WTC11 (cell line): ENCODE results near the gene BOD1. TPM values are rescaled to one million over a fixed set of nuclear protein-coding genes. Genes with fewer than 3 reads are reported as not detected.

ENCODE experiments used
- ATAC-seq: fragments of 200-7000 bp; cut with Tn5 transposase; 2 replicates; pipeline ENCODE4 v1.10.0; 2021; ENCODE audit warnings: mild to moderate bottlenecking, moderate library complexity
- CTCF ChIA-PET: fragments of 300-600 bp; sonication (Branson Sonifier 250); formaldehyde crosslinking; loops from one replicate; lab custom pipeline; 2021; ENCODE audit warnings: antibody characterized with exemption; lab: Charles Lee
- POLR2A ChIA-PET: fragments of 350-600 bp; sonication (Branson Sonifier 250); formaldehyde crosslinking; loops from one replicate; lab custom pipeline; 2021; ENCODE audit warnings: antibody characterized with exemption; lab: Charles Lee
- DNase-seq: peaks from one replicate; pipeline ENCODE4 v3.0.0; 2021; ENCODE audit warnings: low spot score
- H3K27ac Mint-ChIP-seq: 2 replicates; pipeline ENCODE4 v1.8.0; 2021; ENCODE audit warnings: mixed read lengths
- H3K27me3 Mint-ChIP-seq: 2 replicates; pipeline ENCODE4 v1.8.0; 2021; ENCODE audit warnings: low read depth, mild to moderate bottlenecking, moderate library complexity, mixed read lengths
- H3K36me3 Mint-ChIP-seq: 2 replicates; pipeline ENCODE4 v1.8.0; 2021; ENCODE audit warnings: mixed read lengths
- H3K4me1 Mint-ChIP-seq: 2 replicates; pipeline ENCODE4 v1.8.0; 2022; ENCODE audit warnings: mixed read lengths
- H3K4me3 Mint-ChIP-seq: 2 replicates; pipeline ENCODE4 v1.8.0; 2021; ENCODE audit warnings: mild to moderate bottlenecking, moderate library complexity, mixed read lengths
- H3K9me3 Mint-ChIP-seq: 2 replicates; pipeline ENCODE4 v1.8.0; 2021; ENCODE audit warnings: mixed read lengths
- CREB1 ChIP-seq: sonication (generic); formaldehyde crosslinking; IDR thresholded peaks from 2 replicates; pipeline ENCODE4 v1.8.0; 2023; ENCODE audit warnings: mild to moderate bottlenecking, missing genetic modification reagents
- GTF2I ChIP-seq: fragments of 250-450 bp; sonication (Bioruptor Pico); conservative IDR thresholded peaks from 2 replicates; pipeline ENCODE4 v1.4.0; 2021; ENCODE audit warnings: mild to moderate bottlenecking
- SMAD3 ChIP-seq: sonication (generic); formaldehyde crosslinking; IDR thresholded peaks from 2 replicates; pipeline ENCODE4 v1.8.0; 2022; ENCODE audit warnings: missing genetic modification reagents, mild to moderate bottlenecking, borderline replicate concordance
- SP1 ChIP-seq: sonication (generic); formaldehyde crosslinking; conservative IDR thresholded peaks from 2 replicates; pipeline ENCODE4 v1.8.1; 2022; ENCODE audit warnings: missing genetic modification reagents
- TEAD1 ChIP-seq: sonication (generic); formaldehyde crosslinking; IDR thresholded peaks from 2 replicates; pipeline ENCODE4 v1.8.0; 2022; ENCODE audit warnings: mild to moderate bottlenecking, missing genetic modification reagents
- TEAD4 ChIP-seq: sonication (generic); formaldehyde crosslinking; IDR thresholded peaks from 2 replicates; pipeline ENCODE4 v1.8.0; 2022; ENCODE audit warnings: mild to moderate bottlenecking, missing genetic modification reagents
- ZNF263 ChIP-seq: sonication (generic); formaldehyde crosslinking; IDR thresholded peaks from 2 replicates; pipeline ENCODE4 v1.8.1; 2022; ENCODE audit warnings: low read depth, mild to moderate bottlenecking, moderate library complexity, missing genetic modification reagents
- ZNF396 ChIP-seq: fragments of 250-450 bp; sonication (Bioruptor Pico); IDR thresholded peaks from 2 replicates; pipeline ENCODE4 v1.8.0; 2021; ENCODE audit warnings: mild to moderate bottlenecking, moderate library complexity, borderline replicate concordance
- total RNA-seq: library from RNA; stranded (reverse); gene quantifications from 3 replicates; pipeline ENCODE4 v1.2.3, GENCODE V29; 2021
- TF ChIP-seq, protein P1 (sequence below): sonication (generic); formaldehyde crosslinking; conservative IDR thresholded peaks from 2 replicates; pipeline ENCODE4 v1.8.1; 2023; ENCODE audit warnings: mild to moderate bottlenecking, low read depth, missing genetic modification reagents, moderate library complexity
- TF ChIP-seq, protein P2 (sequence below): sonication (generic); formaldehyde crosslinking; IDR thresholded peaks from 2 replicates; pipeline ENCODE4 v1.8.1; 2023; ENCODE audit warnings: mild to moderate bottlenecking, missing genetic modification reagents
- TF ChIP-seq, protein P3 (sequence below): sonication (generic); formaldehyde crosslinking; IDR thresholded peaks from 2 replicates; pipeline ENCODE4 v1.8.1; 2023; ENCODE audit warnings: mild to moderate bottlenecking, missing genetic modification reagents
- TF ChIP-seq, protein P4 (sequence below): sonication (generic); formaldehyde crosslinking; IDR thresholded peaks from 2 replicates; pipeline ENCODE4 v1.8.0; 2022; ENCODE audit warnings: missing genetic modification reagents
- TF ChIP-seq, protein P5 (sequence below): sonication (generic); formaldehyde crosslinking; IDR thresholded peaks from 2 replicates; pipeline ENCODE4 v1.8.0; 2022; ENCODE audit warnings: mild to moderate bottlenecking, missing genetic modification reagents
- TF ChIP-seq, protein P6 (sequence below): sonication (generic); formaldehyde crosslinking; IDR thresholded peaks from 2 replicates; pipeline ENCODE4 v1.8.0; 2022; ENCODE audit warnings: mild to moderate bottlenecking, missing genetic modification reagents
- TF ChIP-seq, protein P7 (sequence below): fragments of 200-600 bp; IDR thresholded peaks from 2 replicates; pipeline ENCODE4 v1.8.0; 2022; ENCODE audit warnings: antibody characterized with exemption
- TF ChIP-seq, protein P8 (sequence below): sonication (generic); formaldehyde crosslinking; IDR thresholded peaks from 2 replicates; pipeline ENCODE4 v1.8.1; 2022; ENCODE audit warnings: mild to moderate bottlenecking, missing genetic modification reagents, moderate library complexity, borderline replicate concordance

Gene BOD1
- total RNA-seq, 1 experiment from 2014 or later, result 120 TPM

DNA sequence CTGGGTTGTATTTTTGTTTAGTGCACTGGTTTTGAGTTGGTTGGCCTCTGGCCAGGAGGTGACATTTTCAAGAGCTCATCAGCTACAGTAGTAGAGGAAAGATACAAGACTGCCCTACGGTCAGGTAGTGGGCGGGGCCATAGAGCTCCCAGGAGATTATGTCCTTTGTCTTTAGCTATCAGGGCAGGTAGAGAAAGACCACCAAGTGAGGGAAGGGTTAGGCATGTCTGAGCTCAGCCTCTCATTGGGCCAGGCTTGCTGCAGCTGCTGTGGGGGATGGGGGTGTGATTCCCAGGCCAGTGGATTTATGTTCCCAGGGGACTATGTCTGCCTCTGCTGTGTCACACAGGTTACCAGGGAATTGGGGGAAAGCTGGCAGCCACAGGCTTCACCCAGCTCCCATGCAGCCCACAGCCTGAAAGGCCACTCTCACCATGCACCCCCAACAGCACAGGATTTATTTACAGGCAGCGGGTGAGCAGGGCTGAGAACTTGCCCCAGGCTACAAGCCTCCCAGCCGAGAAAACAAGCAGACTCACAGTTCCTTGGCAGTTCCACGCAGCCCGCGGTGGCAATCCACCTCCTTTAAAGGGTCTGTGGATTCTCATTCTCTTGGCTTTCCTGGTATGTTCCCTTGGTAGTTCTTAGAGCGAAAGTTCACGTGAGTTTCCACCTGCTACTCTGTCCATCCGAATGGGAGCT lies 37.5 kb upstream of the BOD1 start:
- no peak overlapping the region for H3K27ac Mint-ChIP-seq
- POLR2A ChIA-PET, result no interaction called here
- ATAC-seq (peak; percentile 53), DNase-seq (no peak)
- peaks cover 6% of the 10 kb centered on the region for H3K27me3 Mint-ChIP-seq
- no peak for TF ChIP-seq ZNF263 (CRISPR knock-in tag)
- no peak for TF ChIP-seq SMAD3
- TF ChIP-seq, protein P1, sequence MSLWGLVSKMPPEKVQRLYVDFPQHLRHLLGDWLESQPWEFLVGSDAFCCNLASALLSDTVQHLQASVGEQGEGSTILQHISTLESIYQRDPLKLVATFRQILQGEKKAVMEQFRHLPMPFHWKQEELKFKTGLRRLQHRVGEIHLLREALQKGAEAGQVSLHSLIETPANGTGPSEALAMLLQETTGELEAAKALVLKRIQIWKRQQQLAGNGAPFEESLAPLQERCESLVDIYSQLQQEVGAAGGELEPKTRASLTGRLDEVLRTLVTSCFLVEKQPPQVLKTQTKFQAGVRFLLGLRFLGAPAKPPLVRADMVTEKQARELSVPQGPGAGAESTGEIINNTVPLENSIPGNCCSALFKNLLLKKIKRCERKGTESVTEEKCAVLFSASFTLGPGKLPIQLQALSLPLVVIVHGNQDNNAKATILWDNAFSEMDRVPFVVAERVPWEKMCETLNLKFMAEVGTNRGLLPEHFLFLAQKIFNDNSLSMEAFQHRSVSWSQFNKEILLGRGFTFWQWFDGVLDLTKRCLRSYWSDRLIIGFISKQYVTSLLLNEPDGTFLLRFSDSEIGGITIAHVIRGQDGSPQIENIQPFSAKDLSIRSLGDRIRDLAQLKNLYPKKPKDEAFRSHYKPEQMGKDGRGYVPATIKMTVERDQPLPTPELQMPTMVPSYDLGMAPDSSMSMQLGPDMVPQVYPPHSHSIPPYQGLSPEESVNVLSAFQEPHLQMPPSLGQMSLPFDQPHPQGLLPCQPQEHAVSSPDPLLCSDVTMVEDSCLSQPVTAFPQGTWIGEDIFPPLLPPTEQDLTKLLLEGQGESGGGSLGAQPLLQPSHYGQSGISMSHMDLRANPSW, result no peak
- TF ChIP-seq, protein P2, sequence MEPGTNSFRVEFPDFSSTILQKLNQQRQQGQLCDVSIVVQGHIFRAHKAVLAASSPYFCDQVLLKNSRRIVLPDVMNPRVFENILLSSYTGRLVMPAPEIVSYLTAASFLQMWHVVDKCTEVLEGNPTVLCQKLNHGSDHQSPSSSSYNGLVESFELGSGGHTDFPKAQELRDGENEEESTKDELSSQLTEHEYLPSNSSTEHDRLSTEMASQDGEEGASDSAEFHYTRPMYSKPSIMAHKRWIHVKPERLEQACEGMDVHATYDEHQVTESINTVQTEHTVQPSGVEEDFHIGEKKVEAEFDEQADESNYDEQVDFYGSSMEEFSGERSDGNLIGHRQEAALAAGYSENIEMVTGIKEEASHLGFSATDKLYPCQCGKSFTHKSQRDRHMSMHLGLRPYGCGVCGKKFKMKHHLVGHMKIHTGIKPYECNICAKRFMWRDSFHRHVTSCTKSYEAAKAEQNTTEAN (CRISPR knock-in tag), result no peak
- no peak for TF ChIP-seq TEAD1 (CRISPR knock-in tag)
- TF ChIP-seq, protein P3, sequence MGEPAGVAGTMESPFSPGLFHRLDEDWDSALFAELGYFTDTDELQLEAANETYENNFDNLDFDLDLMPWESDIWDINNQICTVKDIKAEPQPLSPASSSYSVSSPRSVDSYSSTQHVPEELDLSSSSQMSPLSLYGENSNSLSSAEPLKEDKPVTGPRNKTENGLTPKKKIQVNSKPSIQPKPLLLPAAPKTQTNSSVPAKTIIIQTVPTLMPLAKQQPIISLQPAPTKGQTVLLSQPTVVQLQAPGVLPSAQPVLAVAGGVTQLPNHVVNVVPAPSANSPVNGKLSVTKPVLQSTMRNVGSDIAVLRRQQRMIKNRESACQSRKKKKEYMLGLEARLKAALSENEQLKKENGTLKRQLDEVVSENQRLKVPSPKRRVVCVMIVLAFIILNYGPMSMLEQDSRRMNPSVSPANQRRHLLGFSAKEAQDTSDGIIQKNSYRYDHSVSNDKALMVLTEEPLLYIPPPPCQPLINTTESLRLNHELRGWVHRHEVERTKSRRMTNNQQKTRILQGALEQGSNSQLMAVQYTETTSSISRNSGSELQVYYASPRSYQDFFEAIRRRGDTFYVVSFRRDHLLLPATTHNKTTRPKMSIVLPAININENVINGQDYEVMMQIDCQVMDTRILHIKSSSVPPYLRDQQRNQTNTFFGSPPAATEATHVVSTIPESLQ (CRISPR knock-in tag), result no peak
- TF ChIP-seq, protein P4, sequence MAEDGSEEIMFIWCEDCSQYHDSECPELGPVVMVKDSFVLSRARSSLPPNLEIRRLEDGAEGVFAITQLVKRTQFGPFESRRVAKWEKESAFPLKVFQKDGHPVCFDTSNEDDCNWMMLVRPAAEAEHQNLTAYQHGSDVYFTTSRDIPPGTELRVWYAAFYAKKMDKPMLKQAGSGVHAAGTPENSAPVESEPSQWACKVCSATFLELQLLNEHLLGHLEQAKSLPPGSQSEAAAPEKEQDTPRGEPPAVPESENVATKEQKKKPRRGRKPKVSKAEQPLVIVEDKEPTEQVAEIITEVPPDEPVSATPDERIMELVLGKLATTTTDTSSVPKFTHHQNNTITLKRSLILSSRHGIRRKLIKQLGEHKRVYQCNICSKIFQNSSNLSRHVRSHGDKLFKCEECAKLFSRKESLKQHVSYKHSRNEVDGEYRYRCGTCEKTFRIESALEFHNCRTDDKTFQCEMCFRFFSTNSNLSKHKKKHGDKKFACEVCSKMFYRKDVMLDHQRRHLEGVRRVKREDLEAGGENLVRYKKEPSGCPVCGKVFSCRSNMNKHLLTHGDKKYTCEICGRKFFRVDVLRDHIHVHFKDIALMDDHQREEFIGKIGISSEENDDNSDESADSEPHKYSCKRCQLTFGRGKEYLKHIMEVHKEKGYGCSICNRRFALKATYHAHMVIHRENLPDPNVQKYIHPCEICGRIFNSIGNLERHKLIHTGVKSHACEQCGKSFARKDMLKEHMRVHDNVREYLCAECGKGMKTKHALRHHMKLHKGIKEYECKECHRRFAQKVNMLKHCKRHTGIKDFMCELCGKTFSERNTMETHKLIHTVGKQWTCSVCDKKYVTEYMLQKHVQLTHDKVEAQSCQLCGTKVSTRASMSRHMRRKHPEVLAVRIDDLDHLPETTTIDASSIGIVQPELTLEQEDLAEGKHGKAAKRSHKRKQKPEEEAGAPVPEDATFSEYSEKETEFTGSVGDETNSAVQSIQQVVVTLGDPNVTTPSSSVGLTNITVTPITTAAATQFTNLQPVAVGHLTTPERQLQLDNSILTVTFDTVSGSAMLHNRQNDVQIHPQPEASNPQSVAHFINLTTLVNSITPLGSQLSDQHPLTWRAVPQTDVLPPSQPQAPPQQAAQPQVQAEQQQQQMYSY (CRISPR knock-in tag), result no peak
- TF ChIP-seq, protein P5, sequence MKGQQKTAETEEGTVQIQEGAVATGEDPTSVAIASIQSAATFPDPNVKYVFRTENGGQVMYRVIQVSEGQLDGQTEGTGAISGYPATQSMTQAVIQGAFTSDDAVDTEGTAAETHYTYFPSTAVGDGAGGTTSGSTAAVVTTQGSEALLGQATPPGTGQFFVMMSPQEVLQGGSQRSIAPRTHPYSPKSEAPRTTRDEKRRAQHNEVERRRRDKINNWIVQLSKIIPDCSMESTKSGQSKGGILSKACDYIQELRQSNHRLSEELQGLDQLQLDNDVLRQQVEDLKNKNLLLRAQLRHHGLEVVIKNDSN, result no peak
- TF ChIP-seq GTF2I (CRISPR knock-in tag), result no peak
- TF ChIP-seq, protein P6, sequence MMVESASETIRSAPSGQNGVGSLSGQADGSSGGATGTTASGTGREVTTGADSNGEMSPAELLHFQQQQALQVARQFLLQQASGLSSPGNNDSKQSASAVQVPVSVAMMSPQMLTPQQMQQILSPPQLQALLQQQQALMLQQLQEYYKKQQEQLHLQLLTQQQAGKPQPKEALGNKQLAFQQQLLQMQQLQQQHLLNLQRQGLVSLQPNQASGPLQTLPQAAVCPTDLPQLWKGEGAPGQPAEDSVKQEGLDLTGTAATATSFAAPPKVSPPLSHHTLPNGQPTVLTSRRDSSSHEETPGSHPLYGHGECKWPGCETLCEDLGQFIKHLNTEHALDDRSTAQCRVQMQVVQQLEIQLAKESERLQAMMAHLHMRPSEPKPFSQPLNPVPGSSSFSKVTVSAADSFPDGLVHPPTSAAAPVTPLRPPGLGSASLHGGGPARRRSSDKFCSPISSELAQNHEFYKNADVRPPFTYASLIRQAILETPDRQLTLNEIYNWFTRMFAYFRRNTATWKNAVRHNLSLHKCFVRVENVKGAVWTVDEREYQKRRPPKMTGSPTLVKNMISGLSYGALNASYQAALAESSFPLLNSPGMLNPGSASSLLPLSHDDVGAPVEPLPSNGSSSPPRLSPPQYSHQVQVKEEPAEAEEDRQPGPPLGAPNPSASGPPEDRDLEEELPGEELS (CRISPR knock-in tag), result no peak
- TF ChIP-seq SP1 (CRISPR knock-in tag), result no peak
- TF ChIP-seq, protein P7, sequence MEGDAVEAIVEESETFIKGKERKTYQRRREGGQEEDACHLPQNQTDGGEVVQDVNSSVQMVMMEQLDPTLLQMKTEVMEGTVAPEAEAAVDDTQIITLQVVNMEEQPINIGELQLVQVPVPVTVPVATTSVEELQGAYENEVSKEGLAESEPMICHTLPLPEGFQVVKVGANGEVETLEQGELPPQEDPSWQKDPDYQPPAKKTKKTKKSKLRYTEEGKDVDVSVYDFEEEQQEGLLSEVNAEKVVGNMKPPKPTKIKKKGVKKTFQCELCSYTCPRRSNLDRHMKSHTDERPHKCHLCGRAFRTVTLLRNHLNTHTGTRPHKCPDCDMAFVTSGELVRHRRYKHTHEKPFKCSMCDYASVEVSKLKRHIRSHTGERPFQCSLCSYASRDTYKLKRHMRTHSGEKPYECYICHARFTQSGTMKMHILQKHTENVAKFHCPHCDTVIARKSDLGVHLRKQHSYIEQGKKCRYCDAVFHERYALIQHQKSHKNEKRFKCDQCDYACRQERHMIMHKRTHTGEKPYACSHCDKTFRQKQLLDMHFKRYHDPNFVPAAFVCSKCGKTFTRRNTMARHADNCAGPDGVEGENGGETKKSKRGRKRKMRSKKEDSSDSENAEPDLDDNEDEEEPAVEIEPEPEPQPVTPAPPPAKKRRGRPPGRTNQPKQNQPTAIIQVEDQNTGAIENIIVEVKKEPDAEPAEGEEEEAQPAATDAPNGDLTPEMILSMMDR, result no peak
- TF ChIP-seq CREB1, result no peak
- TF ChIP-seq, protein P8, sequence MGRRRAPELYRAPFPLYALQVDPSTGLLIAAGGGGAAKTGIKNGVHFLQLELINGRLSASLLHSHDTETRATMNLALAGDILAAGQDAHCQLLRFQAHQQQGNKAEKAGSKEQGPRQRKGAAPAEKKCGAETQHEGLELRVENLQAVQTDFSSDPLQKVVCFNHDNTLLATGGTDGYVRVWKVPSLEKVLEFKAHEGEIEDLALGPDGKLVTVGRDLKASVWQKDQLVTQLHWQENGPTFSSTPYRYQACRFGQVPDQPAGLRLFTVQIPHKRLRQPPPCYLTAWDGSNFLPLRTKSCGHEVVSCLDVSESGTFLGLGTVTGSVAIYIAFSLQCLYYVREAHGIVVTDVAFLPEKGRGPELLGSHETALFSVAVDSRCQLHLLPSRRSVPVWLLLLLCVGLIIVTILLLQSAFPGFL (CRISPR knock-in tag), result no peak
- no peak for TF ChIP-seq TEAD4 (CRISPR knock-in tag)
- TF ChIP-seq ZNF396 (CRISPR knock-in tag), result no peak
- CTCF ChIA-PET, result interaction anchor here (1.2 kb wide), 1 partner anchor 24 kb away, joined by 3 read pairs; no protein-coding TSS in a partner anchor
- H3K4me3 Mint-ChIP-seq, result no peak overlapping the region
- peaks cover 55% of the 10 kb centered on the region for H3K9me3 Mint-ChIP-seq
- H3K4me1 Mint-ChIP-seq, result peaks cover 12% of the 10 kb centered on the region
- H3K36me3 Mint-ChIP-seq, result peaks cover 34% of the 10 kb centered on the region
